Fibroblast of villous mesenchyme (primary cell): ENCODE data around the gene MYBPH. TPM values are rescaled to one million over a fixed set of nuclear protein-coding genes. Genes with fewer than 3 reads are reported as not detected.

ENCODE experiments used
- DNase-seq: peaks from one replicate; pipeline ENCODE4 v3.0.0-alpha.2; 2010; ENCODE audit warnings: low read depth
- H3K4me3 ChIP-seq: 2 replicates; pipeline ENCODE4 v1.5.1; 2011; ENCODE audit warnings: low read depth, mild to moderate bottlenecking, low read length
- total RNA-seq: library from RNA; depleted of rRNA; stranded (reverse); fragments of >200 nt; gene quantifications from 2 replicates; pipeline ENCODE4 v1.2.3, GENCODE V29; 2012
- TF ChIP-seq, protein P1 (sequence below): IDR thresholded peaks from 2 replicates; pipeline ENCODE4 v1.5.1; 2012; ENCODE audit warnings: low read depth, mild to moderate bottlenecking, low read length; ENCODE audit not compliant: insufficient read depth

Gene MYBPH
- total RNA-seq, 1 donor, result 0.43 TPM

DNA sequence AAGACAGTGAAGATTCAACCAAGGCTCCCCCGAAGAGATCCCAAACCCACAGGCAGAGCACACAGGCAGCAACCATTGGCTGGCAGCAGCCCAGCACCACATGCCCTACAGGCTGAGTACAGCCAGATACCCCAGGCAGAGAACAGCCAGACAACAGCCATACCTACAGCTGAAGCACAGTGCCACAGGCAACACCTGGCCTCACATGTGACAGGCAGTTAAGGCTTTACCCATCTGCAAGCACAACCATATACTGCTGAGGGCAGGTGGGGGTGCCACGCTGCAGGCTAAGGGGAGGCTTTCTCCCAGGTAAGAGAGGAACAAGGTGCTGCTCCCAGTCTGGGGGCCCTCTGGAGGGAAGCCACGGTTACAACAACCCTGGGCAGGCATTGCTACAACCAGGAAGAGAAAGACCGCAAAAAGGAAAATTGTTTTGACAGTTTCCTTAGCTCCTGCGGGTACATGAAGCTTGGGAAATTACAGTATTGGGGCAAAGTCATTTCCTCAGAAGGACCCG lies 41.6 kb upstream of the MYBPH start:
- TF ChIP-seq, protein P1, sequence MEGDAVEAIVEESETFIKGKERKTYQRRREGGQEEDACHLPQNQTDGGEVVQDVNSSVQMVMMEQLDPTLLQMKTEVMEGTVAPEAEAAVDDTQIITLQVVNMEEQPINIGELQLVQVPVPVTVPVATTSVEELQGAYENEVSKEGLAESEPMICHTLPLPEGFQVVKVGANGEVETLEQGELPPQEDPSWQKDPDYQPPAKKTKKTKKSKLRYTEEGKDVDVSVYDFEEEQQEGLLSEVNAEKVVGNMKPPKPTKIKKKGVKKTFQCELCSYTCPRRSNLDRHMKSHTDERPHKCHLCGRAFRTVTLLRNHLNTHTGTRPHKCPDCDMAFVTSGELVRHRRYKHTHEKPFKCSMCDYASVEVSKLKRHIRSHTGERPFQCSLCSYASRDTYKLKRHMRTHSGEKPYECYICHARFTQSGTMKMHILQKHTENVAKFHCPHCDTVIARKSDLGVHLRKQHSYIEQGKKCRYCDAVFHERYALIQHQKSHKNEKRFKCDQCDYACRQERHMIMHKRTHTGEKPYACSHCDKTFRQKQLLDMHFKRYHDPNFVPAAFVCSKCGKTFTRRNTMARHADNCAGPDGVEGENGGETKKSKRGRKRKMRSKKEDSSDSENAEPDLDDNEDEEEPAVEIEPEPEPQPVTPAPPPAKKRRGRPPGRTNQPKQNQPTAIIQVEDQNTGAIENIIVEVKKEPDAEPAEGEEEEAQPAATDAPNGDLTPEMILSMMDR, result peak; percentile 17
- no peak overlapping the region for H3K4me3 ChIP-seq

DNA sequence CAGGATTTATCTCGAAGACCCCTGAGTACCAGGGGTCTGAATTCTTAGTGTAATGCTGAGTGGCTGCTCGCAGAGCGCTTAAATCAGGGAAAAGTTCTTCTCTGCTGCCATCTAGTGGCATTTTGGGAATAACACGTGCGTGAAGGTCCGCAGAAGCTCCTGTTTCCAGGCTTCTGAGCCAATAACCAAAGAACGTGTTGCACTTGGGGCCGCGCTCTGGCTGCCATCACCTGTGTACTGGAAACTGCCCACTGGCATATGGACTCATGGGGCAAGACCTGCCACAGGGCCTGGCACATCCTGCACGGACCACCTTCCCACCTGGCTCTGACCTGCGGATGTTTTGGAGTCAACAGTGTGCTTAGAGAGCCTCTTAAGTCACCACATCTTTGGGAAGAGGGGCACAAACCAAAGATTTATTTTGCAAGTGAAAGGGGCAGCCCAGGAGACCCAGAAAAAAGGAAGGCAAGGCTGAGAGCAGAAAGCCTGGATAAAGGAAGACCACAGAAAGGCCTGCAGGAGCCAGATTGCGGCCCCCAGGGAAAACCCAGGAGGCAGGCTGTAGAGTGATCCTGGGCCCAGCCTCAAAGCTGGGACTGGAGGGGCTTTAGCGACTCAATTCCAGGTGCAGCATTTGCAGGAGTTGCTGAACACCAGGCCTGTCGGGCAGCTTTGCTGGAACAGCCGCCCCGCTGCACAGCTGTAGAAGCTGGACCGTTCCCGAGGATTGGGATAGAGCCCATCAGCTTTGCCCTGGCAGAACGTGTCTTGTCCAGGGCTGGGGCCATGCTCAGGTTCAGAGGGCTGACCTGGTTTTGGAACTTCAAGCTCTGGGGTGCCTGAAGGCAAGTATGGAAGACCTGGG lies 40.9 kb upstream of the MYBPH start:
- no peak overlapping the region for H3K4me3 ChIP-seq
- TF ChIP-seq, protein P1, result peak; percentile 66
- peak; percentile 78 for DNase-seq

More for the DNA sequence above, 41.6 kb upstream of the MYBPH start:
- no peak for DNase-seq

- no peak overlapping the region for H3K4me3 ChIP-seq
- TF ChIP-seq, protein P1, result no peak
- DNase-seq, result no peak
These were observed 39.9 kb upstream of the MYBPH start for GRCh38 chr1:203215573-203215972.

DNA sequence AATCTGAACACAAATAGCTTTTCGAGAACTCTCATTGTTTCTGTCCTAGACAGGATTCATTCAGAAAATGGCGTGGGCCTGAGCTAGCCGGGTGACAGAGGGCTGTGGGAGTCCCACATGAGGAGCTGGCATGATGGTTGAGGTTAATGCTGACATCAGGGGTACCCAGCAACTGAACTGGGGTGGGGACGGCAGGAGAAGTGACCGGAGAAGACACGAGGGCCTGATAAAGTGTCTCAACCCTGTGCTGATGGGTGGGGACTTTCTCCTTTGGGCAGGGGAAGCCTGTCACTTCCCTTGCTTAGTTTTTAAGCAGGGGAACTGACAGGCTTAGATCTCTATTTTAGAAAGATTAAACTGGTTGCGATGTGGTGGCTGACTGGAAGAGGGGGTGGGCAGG lies 39.2 kb upstream of the MYBPH start:
- DNase-seq, result no peak
- H3K4me3 ChIP-seq, result no peak overlapping the region
- TF ChIP-seq, protein P1, result no peak

DNA sequence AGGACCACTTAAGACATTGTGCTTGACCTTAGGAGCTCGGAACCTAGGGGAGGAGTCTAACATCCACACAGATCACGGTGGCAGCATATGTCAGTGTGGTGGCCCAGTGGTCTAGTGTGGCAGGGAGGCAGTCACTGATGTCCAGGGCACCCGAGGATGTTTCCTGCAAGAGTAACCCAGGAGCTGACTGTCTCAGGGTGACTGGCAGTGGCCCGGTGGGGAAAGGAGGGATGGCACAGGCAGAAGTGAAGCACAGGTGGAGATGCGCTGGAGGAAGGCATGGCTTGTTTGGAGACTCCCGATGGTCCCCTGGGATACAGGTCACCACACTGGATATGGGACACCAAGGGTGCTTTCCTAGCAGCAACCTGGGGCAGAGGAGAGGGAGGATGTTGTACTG lies 37.5 kb upstream of the MYBPH start:
- TF ChIP-seq, protein P1, result no peak

GRCh38 chr1:203211812-203212211 lies 36.2 kb upstream of the MYBPH start:
- TF ChIP-seq, protein P1, result no peak
- DNase-seq, result no peak
- H3K4me3 ChIP-seq, result no peak overlapping the region

More for the DNA sequence above, 37.5 kb upstream of the MYBPH start:
- no peak for DNase-seq
- no peak overlapping the region for H3K4me3 ChIP-seq
